OCI-LY3 (cell line): ENCODE results near the gene CHSY3.

Experiments used
- H2AFZ ChIP-seq: fragments of 200-600, 300-600 bp; shearing (Covaris generic); 2 replicates; pipeline ENCODE4 v1.6.0; 2014; ENCODE audit warnings: antibody characterized with exemption, low read depth, low read length
- H3K27ac ChIP-seq: fragments of 200-600, 300-600 bp; sonication (generic); 2 replicates; pipeline ENCODE4 v1.5.1; 2014; ENCODE audit warnings: mild to moderate bottlenecking, low read length, moderate library complexity, mixed read lengths
- H3K27me3 ChIP-seq: fragments of 200-600, 300-600 bp; sonication (generic); 2 replicates; pipeline ENCODE4 v1.6.1; 2014; ENCODE audit warnings: low read depth, low read length, mixed read lengths
- H3K36me3 ChIP-seq: fragments of 200-600, 300-600 bp; sonication (generic); replicated peaks from 2 replicates; pipeline ENCODE3; 2014; ENCODE audit warnings: low read depth, low read length, mixed read lengths
- H3K4me1 ChIP-seq: fragments of 300-600, 200-600 bp; sonication (generic); 2 replicates; pipeline ENCODE4 v1.6.1; 2014; ENCODE audit warnings: low read length, mixed read lengths
- H3K4me2 ChIP-seq: fragments of 200-600, 300-600 bp; sonication (generic); 2 replicates; pipeline ENCODE4 v1.6.1; 2014; ENCODE audit warnings: low read length, mixed read lengths
- H3K4me3 ChIP-seq: fragments of 300-600, 200-600 bp; sonication (generic); 2 replicates; pipeline ENCODE4 v1.5.1; 2014; ENCODE audit warnings: antibody characterized with exemption, mild to moderate bottlenecking, low read length, moderate library complexity
- H3K79me2 ChIP-seq: fragments of 300-600, 200-600 bp; shearing (Covaris generic); 2 replicates; pipeline ENCODE4 v1.6.1; 2014; ENCODE audit warnings: mild to moderate bottlenecking, low read length, mixed read lengths
- H3K9ac ChIP-seq: fragments of 300-600, 200-600 bp; shearing (Covaris generic); 2 replicates; pipeline ENCODE4 v1.6.0; 2014; ENCODE audit warnings: mild to moderate bottlenecking, low read length, moderate library complexity
- H3K9me3 ChIP-seq: fragments of 200-600, 300-600 bp; shearing (Covaris generic); 2 replicates; pipeline ENCODE4 v1.6.1; 2014; ENCODE audit warnings: low read length, mixed read lengths; ENCODE audit not compliant: insufficient read depth
- H4K20me1 ChIP-seq: fragments of 200-600, 300-600 bp; sonication (generic); 2 replicates; pipeline ENCODE4 v1.6.1; 2016; ENCODE audit warnings: low read length, mixed read lengths; ENCODE audit not compliant: insufficient read depth
- CTCF ChIP-seq: fragments of 200-600, 300-600 bp; sonication (generic); IDR thresholded peaks from 2 replicates; pipeline ENCODE4 v1.5.1; 2014; ENCODE audit warnings: antibody characterized with exemption, low read length, low read depth
- EZH2phosphoT487 ChIP-seq: fragments of 200-600 bp; shearing (Covaris generic); IDR thresholded peaks from 2 replicates; pipeline ENCODE4 v1.6.1; 2018; ENCODE audit warnings: antibody characterized with exemption, mixed run types, low read depth

Gene CHSY3

DNA sequence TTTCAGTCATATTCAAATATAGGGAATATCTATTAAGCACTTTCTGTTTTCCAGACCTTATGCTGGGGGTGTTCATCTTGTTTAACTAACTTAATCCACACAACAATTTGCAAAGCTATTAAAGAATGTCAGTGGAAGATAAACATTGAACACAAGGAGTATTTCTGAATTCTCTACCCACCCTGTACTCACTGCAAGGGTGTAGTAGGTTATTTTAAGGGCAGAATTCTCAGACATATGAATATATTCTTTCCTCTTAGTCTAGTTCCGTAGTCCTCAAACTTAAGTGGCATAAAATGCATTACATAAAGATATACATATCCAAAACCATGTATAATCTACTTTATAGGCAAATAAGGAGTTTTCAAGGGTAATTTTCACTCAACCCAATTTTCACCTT, 19.9 kb upstream of the CHSY3 start:
- Histone ChIP-seq H3K4me3 (no peak overlapping the region), H2AFZ (no peak overlapping the region), H3K9me3 (no peaks in the 10 kb centered on the region), H3K79me2 (no peaks in the 10 kb centered on the region), H3K4me2 (no peak overlapping the region), H3K27me3 (no peaks in the 10 kb centered on the region), H3K27ac (no peak overlapping the region), H3K9ac (no peak overlapping the region), H3K4me1 (no peaks in the 10 kb centered on the region), H4K20me1 (no peaks in the 10 kb centered on the region), H3K36me3 (no peaks in the 10 kb centered on the region)
- TF ChIP-seq EZH2phosphoT487: no peak

- no peaks in the 10 kb centered on the region for H3K27me3 ChIP-seq
Measured at GRCh38 chr5:129899454-129899853, 4.8 kb upstream of the CHSY3 start.

DNA sequence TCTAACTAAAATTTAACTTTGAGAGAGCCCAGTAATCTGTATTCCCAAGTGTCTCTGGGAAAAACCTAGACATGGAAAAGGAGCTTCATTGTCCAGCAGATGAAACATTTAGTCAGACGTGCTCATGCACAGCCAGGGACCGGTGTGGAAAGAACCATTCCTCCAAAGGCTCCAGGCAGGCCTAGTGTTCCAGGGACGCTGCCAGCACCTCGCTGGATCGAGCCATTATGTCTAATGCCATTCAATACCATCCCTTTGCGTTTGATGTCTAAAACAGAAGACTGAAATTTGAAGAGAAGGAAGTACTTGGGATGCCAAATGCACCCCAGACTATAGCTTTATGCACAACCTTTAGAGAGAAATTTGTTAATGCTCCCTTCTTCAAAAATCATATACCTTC, 1.4 kb upstream of the CHSY3 start:
- no peaks in the 10 kb centered on the region for H3K36me3 ChIP-seq
- no peak overlapping the region for H3K9ac ChIP-seq
- TF ChIP-seq EZH2phosphoT487 (no peak), CTCF (no peak)
- no peak overlapping the region for H2AFZ ChIP-seq
- H3K79me2 ChIP-seq: no peaks in the 10 kb centered on the region
- H3K9me3 ChIP-seq: no peaks in the 10 kb centered on the region
- no peaks in the 10 kb centered on the region for H4K20me1 ChIP-seq
- no peaks in the 10 kb centered on the region for H3K4me1 ChIP-seq
- no peaks in the 10 kb centered on the region for H3K27me3 ChIP-seq
- H3K4me3 ChIP-seq: no peak overlapping the region
- H3K27ac ChIP-seq: no peak overlapping the region
- no peak overlapping the region for H3K4me2 ChIP-seq

More at GRCh38 chr5:129899454-129899853, 4.8 kb upstream of the CHSY3 start:
- H2AFZ ChIP-seq: no peak overlapping the region
- no peaks in the 10 kb centered on the region for H3K4me1 ChIP-seq
- no peaks in the 10 kb centered on the region for H3K79me2 ChIP-seq
- no peak overlapping the region for H3K27ac ChIP-seq
- no peak overlapping the region for H3K9ac ChIP-seq
- H3K36me3 ChIP-seq: no peaks in the 10 kb centered on the region
- H3K4me2 ChIP-seq: no peak overlapping the region
- H3K4me3 ChIP-seq: no peak overlapping the region
- TF ChIP-seq CTCF (peak; percentile 41), EZH2phosphoT487 (no peak)
- H4K20me1 ChIP-seq: no peaks in the 10 kb centered on the region
- H3K9me3 ChIP-seq: no peaks in the 10 kb centered on the region

DNA sequence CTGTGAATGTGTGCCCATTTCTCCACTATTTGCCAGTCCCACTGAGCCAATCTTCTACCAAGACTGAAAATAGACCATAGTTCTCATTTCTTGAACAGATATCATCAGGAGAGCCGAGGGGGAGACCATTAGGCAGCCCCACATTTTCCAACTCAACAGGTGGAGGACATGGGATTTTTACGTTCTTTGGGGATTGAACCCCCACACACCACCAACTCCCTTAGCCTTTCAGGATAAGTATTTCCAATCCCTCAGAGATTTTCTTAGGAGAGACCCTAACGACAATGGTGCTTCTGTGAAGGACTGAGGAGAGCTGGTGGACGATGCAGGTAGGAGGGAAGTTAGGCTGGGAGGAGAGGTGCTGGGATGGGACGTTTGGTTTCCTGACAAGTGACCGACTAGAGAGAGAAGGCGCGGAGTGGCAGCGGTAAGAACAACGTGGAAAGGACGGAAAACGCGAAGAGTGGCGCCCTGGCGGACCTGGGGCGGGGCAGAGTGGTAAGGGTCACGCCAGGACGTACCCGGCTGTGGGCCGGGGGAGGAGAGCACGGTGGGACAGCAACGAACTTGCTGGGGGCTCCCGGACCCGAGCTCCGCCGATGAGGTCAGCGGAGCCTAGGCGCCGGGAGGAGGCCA, 681 bp upstream of the CHSY3 start:
- no peaks in the 10 kb centered on the region for H3K27me3 ChIP-seq
- TF ChIP-seq EZH2phosphoT487 (no peak), CTCF (no peak)

More for the DNA sequence above, 681 bp upstream of the CHSY3 start:
- Histone ChIP-seq H2AFZ (no peak overlapping the region), H3K4me2 (no peak overlapping the region), H3K36me3 (no peaks in the 10 kb centered on the region), H3K4me3 (no peak overlapping the region), H3K4me1 (no peaks in the 10 kb centered on the region), H3K9ac (no peak overlapping the region), H3K27ac (no peak overlapping the region), H4K20me1 (no peaks in the 10 kb centered on the region), H3K9me3 (no peaks in the 10 kb centered on the region), H3K79me2 (no peaks in the 10 kb centered on the region)
